Measurements from ENCODE around the gene ZNF292. TPM values are rescaled to one million over a fixed set of nuclear protein-coding genes. Genes with fewer than 3 reads are reported as not detected.
A peak's percentile ranks its signal among the peaks of the same experiment; 100 is the strongest.

The ZNF292 gene
- total and polyA plus RNA-seq, 7 donors: 3.0 to 117 (median 50.7) TPM

GRCh38 chr6:87150406-87150805 lies 5.0 kb upstream of the ZNF292 start:
- DNase-seq: no peak
- Histone ChIP-seq H3K36me3 (no peaks in the 10 kb centered on the region), H3K27me3 (no peaks in the 10 kb centered on the region), H3K4me3 (no peak overlapping the region), H3K9me3 (no peaks in the 10 kb centered on the region), H3K4me1 (peaks cover 0 to 31% (median 25%) of the 10 kb centered on the region in 4 donors), H3K27ac (no peak overlapping the region)
- no peak for TF ChIP-seq EP300 (IDR thresholded peaks at IDR 0.05)
- no peak for TF ChIP-seq CTCF (IDR thresholded peaks at IDR 0.05)
- TF ChIP-seq POLR2A (IDR thresholded peaks at IDR 0.05): no peak
- TF ChIP-seq POLR2AphosphoS5 (IDR thresholded peaks at IDR 0.05): no peak
- intact Hi-C loops (cut with DNase I): loop anchor here (5.0 kb wide), 1 partner anchor 172 kb away; the partner anchor contains the start of gene SMIM8

GRCh38 chr6:87151471-87151780 lies 3.9 kb upstream of the ZNF292 start:
- DNase-seq: no peak
- no peaks in the 10 kb centered on the region for H3K9me3 ChIP-seq
- no peak for TF ChIP-seq CTCF (IDR thresholded peaks at IDR 0.05)
- no peak for TF ChIP-seq EP300 (IDR thresholded peaks at IDR 0.05)
- intact Hi-C loops (cut with DNase I): loop anchor here (5.0 kb wide), 1 partner anchor 171 kb away; the partner anchor contains the start of gene SMIM8
- peaks cover 0 to 34% (median 26%) of the 10 kb centered on the region in 4 donors for H3K4me1 ChIP-seq
- H3K27me3 ChIP-seq: no peaks in the 10 kb centered on the region
- 55 to 67% methylated on average over 4 of the region's 4 CpGs for WGBS, 2 donors
- no peaks in the 10 kb centered on the region for H3K36me3 ChIP-seq
- peak overlapping the region; percentile 92 to 98 (median 94) for H3K27ac ChIP-seq
- H3K4me3 ChIP-seq: peak overlapping the region; percentile 46 to 69 (median 62)

GRCh38 chr6:87151781-87152525 lies 3.4 kb upstream of the ZNF292 start:
- WGBS, 2 donors: 1 to 3% methylated on average over 71 of the region's 71 CpGs
- intact Hi-C loops (cut with DNase I): loop anchor here (5.0 kb wide), 1 partner anchor 170 kb away; the partner anchor contains the start of gene SMIM8

GRCh38 chr6:87152526-87152955 lies 2.8 kb upstream of the ZNF292 start:
- no peaks in the 10 kb centered on the region for H3K36me3 ChIP-seq
- H3K27me3 ChIP-seq: no peaks in the 10 kb centered on the region
- H3K9me3 ChIP-seq: no peaks in the 10 kb centered on the region
- peak overlapping the region; percentile 92 to 98 (median 94) for H3K27ac ChIP-seq
- TF ChIP-seq POLR2AphosphoS5 (IDR thresholded peaks at IDR 0.05) (no peak), EP300 (IDR thresholded peaks at IDR 0.05) (no peak), CTCF (IDR thresholded peaks at IDR 0.05) (no peak), POLR2A (IDR thresholded peaks at IDR 0.05) (no peak)
- peaks cover 0 to 45% (median 34%) of the 10 kb centered on the region in 4 donors for H3K4me1 ChIP-seq
- H3K4me3 ChIP-seq: peak overlapping the region; percentile 46 to 69 (median 62)
- 32 to 61% methylated on average over 22 of the region's 22 CpGs for WGBS, 2 donors
- intact Hi-C loops (cut with DNase I): loop anchor here (5.0 kb wide), 1 partner anchor 170 kb away; the partner anchor contains the start of gene SMIM8
- no peak for DNase-seq

More at GRCh38 chr6:87151781-87152525, 3.4 kb upstream of the ZNF292 start:
- Histone ChIP-seq H3K4me3 (peak overlapping the region; percentile 46 to 69 (median 62)), H3K27ac (peak overlapping the region; percentile 92 to 98 (median 94)), H3K36me3 (no peaks in the 10 kb centered on the region), H3K27me3 (no peaks in the 10 kb centered on the region), H3K9me3 (no peaks in the 10 kb centered on the region), H3K4me1 (peaks cover 0 to 39% (median 29%) of the 10 kb centered on the region in 4 donors)
- peak; percentile 85 for DNase-seq
- TF ChIP-seq POLR2A (IDR thresholded peaks at IDR 0.05) (no peak), POLR2AphosphoS5 (IDR thresholded peaks at IDR 0.05) (peak in 3 of 4 donors; percentile 37 to 57 (median 56)), EP300 (IDR thresholded peaks at IDR 0.05) (no peak)

GRCh38 chr6:87154641-87154992 lies 748 bp upstream of the ZNF292 start:
- no peak for TF ChIP-seq CTCF (IDR thresholded peaks at IDR 0.05)
- TF ChIP-seq EP300 (IDR thresholded peaks at IDR 0.05): no peak
- TF ChIP-seq POLR2AphosphoS5 (IDR thresholded peaks at IDR 0.05): no peak
- no peak for TF ChIP-seq POLR2A (IDR thresholded peaks at IDR 0.05)
- peak overlapping the region; percentile 92 to 98 (median 94) for H3K27ac ChIP-seq
- intact Hi-C loops (cut with DNase I): loop anchor here (5.0 kb wide), 1 partner anchor 168 kb away; the partner anchor contains the start of gene SMIM8
- no peaks in the 10 kb centered on the region for H3K36me3 ChIP-seq
- no peak for DNase-seq
- no peaks in the 10 kb centered on the region for H3K9me3 ChIP-seq
- peaks cover 0 to 50% (median 46%) of the 10 kb centered on the region in 4 donors for H3K4me1 ChIP-seq
- H3K4me3 ChIP-seq: peak overlapping the region; percentile 82 to 98 (median 94)
- no peaks in the 10 kb centered on the region for H3K27me3 ChIP-seq
- WGBS, 2 donors: 0 to 1% methylated on average over 6 of the region's 6 CpGs

Measured in sigmoid colon (tissue), 7 donors.